Stomach (tissue), 9 donors: ENCODE measurements around the gene KCNQ5. TPM values are rescaled to one million over a fixed set of nuclear protein-coding genes. Genes with fewer than 3 reads are reported as not detected.
"Not testable (repeated sequence)": the region's sequence is repeated elsewhere in the genome, so short reads cannot be mapped to it uniquely, and the experiment has no call there.

Experiments
- DNase-seq, 2 donors: peaks; one replicate each; pipeline versions ENCODE4 v3.0.0 to v3.0.0-alpha.2; 2013 to 2019
- H3K27ac ChIP-seq, 5 donors: fragments of 200-600 bp in 4 of 5; sonication (generic) in 4 of 5; one replicate each; pipeline ENCODE4 v1.5.1; 2013 to 2019; ENCODE audit warnings: mild to moderate bottlenecking in 1 of 5, moderate library complexity in 1 of 5
- H3K27me3 ChIP-seq, 3 donors: fragments of 200-600 bp; sonication (generic); one replicate each; pipeline ENCODE4 v1.5.1; 2017 to 2019; ENCODE audit warnings: mixed run types in 1 of 3
- H3K36me3 ChIP-seq, 4 donors: fragments of 200-600 bp; sonication (generic); 1 replicate in 3 of 4; 2 replicates in 1 of 4; pipeline ENCODE4 v1.5.1; 2016 to 2019
- H3K4me1 ChIP-seq, 4 donors: fragments of 200-600 bp; sonication (generic); one replicate each; pipeline ENCODE4 v1.5.1; 2016 to 2019
- H3K4me3 ChIP-seq, 4 donors: fragments of 200-600 bp; sonication (generic) in 3 of 4; one replicate each; pipeline ENCODE4 v1.5.1; 2016 to 2019; ENCODE audit warnings: mild to moderate bottlenecking in 1 of 4
- H3K9me3 ChIP-seq, 4 donors: fragments of 200-600 bp; sonication (generic); one replicate each; pipeline ENCODE4 v1.5.1; 2016 to 2019
- CTCF ChIP-seq, 7 experiments: fragments of 450-650 bp in 4 of 7; fragments of 200-600 bp in 3 of 7; sonication (generic) in 3 of 7; IDR thresholded peaks; one replicate each; pipeline ENCODE4 v1.5.1; 2016 to 2019; ENCODE audit warnings: antibody characterized with exemption in 7 of 7, control low read depth in 2 of 7, mild to moderate bottlenecking in 1 of 7
- EP300 ChIP-seq: sonication (generic); formaldehyde crosslinking; IDR thresholded peaks from one replicate; pipeline ENCODE4 v1.6.1; 2017; ENCODE audit warnings: antibody characterized with exemption
- POLR2A ChIP-seq, 4 donors: fragments of 450-650 bp; IDR thresholded peaks; one replicate each; pipeline ENCODE4 v1.6.1; 2016; ENCODE audit warnings: antibody characterized with exemption in 4 of 4, control low read depth in 2 of 4, mild to moderate bottlenecking in 1 of 4, moderate library complexity in 1 of 4
- POLR2AphosphoS5 ChIP-seq, 3 donors: sonication (generic); formaldehyde crosslinking; IDR thresholded peaks; one replicate each; pipeline ENCODE4 v1.6.1; 2016; ENCODE audit warnings: antibody characterized with exemption in 3 of 3
- WGBS, 5 donors: extraction: QIAGEN DNeasy Blood & Tissue Kit in 3 of 5; methylation state at CpG; one replicate each; pipeline versions ENCODE4 v1.1.5 to v1.1.7; 2013 to 2018; 5-methylcytosine and 5-hydroxymethylcytosine counted together
- intact Hi-C: fragments of 100-400 bp; cut with DNase I; formaldehyde crosslinking; loops from one replicate; pipeline ENCODE4 v1.15.1; 2023; ENCODE audit warnings: low total_unique reads
- polyA plus RNA-seq, 3 donors: library from polyadenylated mRNA; stranded (reverse); fragments of 200-250 nt; gene quantifications; one replicate each; pipeline ENCODE4 v1.2.3, GENCODE V29; 2013
- total RNA-seq, 5 donors: library from RNA; depleted of rRNA; stranded (reverse); fragments of >200 nt; gene quantifications; one replicate each; pipeline versions ENCODE4 v1.1.0 to v1.2.3, GENCODE V29; 2014 to 2016
- donor health status: healthy with polysubstance abuse.
- donor health status: Bipolar disorder and iron deficiency.
- donor health status: healthy.

The KCNQ5 gene
- total and polyA plus RNA-seq, 8 donors = 0.12 to 2.8 (median 0.37) TPM; not detected in 2

GRCh38 chr6:72977114-72977513 lies 355.2 kb downstream of the KCNQ5 start:
- DNase-seq = no peak
- 28 to 47% (median 43%) methylated on average over 1 of the region's 1 CpG for WGBS, 5 donors
- Histone ChIP-seq H3K27me3 (no peaks in the 10 kb centered on the region), H3K4me3 (no peak overlapping the region), H3K36me3 (no peaks in the 10 kb centered on the region), H3K9me3 (no peaks in the 10 kb centered on the region), H3K4me1 (no peaks in the 10 kb centered on the region), H3K27ac (no peak overlapping the region)
- no peak for TF ChIP-seq POLR2AphosphoS5 (IDR thresholded peaks at IDR 0.05)
- no peak for TF ChIP-seq POLR2A (IDR thresholded peaks at IDR 0.05)
- TF ChIP-seq CTCF (IDR thresholded peaks at IDR 0.05) = no peak
- no peak for TF ChIP-seq EP300
- intact Hi-C loops = no loop called here

- WGBS, 5 donors = 91 to 100% (median 98%) methylated on average over 3 of the region's 3 CpGs
- H3K4me1 ChIP-seq, H3K9me3 ChIP-seq, DNase-seq, H3K4me3 ChIP-seq, intact Hi-C loops, H3K36me3 ChIP-seq, H3K27ac ChIP-seq, H3K27me3 ChIP-seq: not testable (repeated sequence)
Measured at GRCh38 chr6:72978808-72979207, 356.9 kb downstream of the KCNQ5 start.

- peak; percentile 31 to 37 for DNase-seq
- H3K27me3 ChIP-seq, intact Hi-C loops, H3K4me1 ChIP-seq, H3K36me3 ChIP-seq, H3K27ac ChIP-seq, H3K4me3 ChIP-seq, H3K9me3 ChIP-seq: not testable (repeated sequence)
- WGBS, 5 donors = 65 to 73% (median 70%) methylated on average over 11 to 13 of the region's 13 CpGs
Measured at GRCh38 chr6:72984189-72984831, 362.4 kb downstream of the KCNQ5 start.

GRCh38 chr6:72984981-72985665 lies 363.3 kb downstream of the KCNQ5 start:
- no peak for DNase-seq
- H3K4me1 ChIP-seq = no peaks in the 10 kb centered on the region
- 87 to 96% (median 90%) methylated on average over 4 of the region's 4 CpGs for WGBS, 5 donors
- no peaks in the 10 kb centered on the region for H3K27me3 ChIP-seq
- TF ChIP-seq CTCF (IDR thresholded peaks at IDR 0.05) = no peak
- no peak for TF ChIP-seq POLR2AphosphoS5 (IDR thresholded peaks at IDR 0.05)
- TF ChIP-seq POLR2A (IDR thresholded peaks at IDR 0.05) = no peak
- TF ChIP-seq EP300 = no peak
- intact Hi-C loops = no loop called here
- no peak overlapping the region for H3K27ac ChIP-seq
- H3K9me3 ChIP-seq = no peaks in the 10 kb centered on the region
- H3K36me3 ChIP-seq = no peaks in the 10 kb centered on the region
- H3K4me3 ChIP-seq = no peak overlapping the region

GRCh38 chr6:72987301-72987700 lies 365.4 kb downstream of the KCNQ5 start:
- peak in 1 of 2 donors; percentile 6 for DNase-seq
- intact Hi-C loops = no loop called here
- no peaks in the 10 kb centered on the region for H3K27me3 ChIP-seq
- H3K27ac ChIP-seq = no peak overlapping the region
- H3K4me1 ChIP-seq = no peaks in the 10 kb centered on the region
- WGBS, 5 donors = 87 to 94% (median 90%) methylated on average over 17 to 19 of the region's 19 CpGs
- no peaks in the 10 kb centered on the region for H3K36me3 ChIP-seq
- H3K9me3 ChIP-seq = no peaks in the 10 kb centered on the region
- TF ChIP-seq POLR2A (IDR thresholded peaks at IDR 0.05) (no peak), POLR2AphosphoS5 (IDR thresholded peaks at IDR 0.05) (no peak), EP300 (no peak)
- no peak overlapping the region for H3K4me3 ChIP-seq

- intact Hi-C loops = no loop called here
- H3K27ac ChIP-seq = no peak overlapping the region
- H3K27me3 ChIP-seq = no peaks in the 10 kb centered on the region
- no peaks in the 10 kb centered on the region for H3K36me3 ChIP-seq
- WGBS, 5 donors = 78 to 93% (median 91%) methylated on average over 5 of the region's 5 CpGs
- no peak for DNase-seq
- H3K4me3 ChIP-seq = no peak overlapping the region
- TF ChIP-seq POLR2A (IDR thresholded peaks at IDR 0.05) = no peak
- no peak for TF ChIP-seq EP300
- TF ChIP-seq POLR2AphosphoS5 (IDR thresholded peaks at IDR 0.05) = no peak
- no peak for TF ChIP-seq CTCF (IDR thresholded peaks at IDR 0.05)
- no peaks in the 10 kb centered on the region for H3K4me1 ChIP-seq
- no peaks in the 10 kb centered on the region for H3K9me3 ChIP-seq
Measured at GRCh38 chr6:72999995-73000394, 378.1 kb downstream of the KCNQ5 start.
